ENCODE data around the gene MFNG. TPM values are rescaled to one million over a fixed set of nuclear protein-coding genes. Genes with fewer than 3 reads are reported as not detected.

MFNG gene
- total and polyA plus RNA-seq, 8 donors = 1.5 to 10.5 (median 4.4) TPM

DNA sequence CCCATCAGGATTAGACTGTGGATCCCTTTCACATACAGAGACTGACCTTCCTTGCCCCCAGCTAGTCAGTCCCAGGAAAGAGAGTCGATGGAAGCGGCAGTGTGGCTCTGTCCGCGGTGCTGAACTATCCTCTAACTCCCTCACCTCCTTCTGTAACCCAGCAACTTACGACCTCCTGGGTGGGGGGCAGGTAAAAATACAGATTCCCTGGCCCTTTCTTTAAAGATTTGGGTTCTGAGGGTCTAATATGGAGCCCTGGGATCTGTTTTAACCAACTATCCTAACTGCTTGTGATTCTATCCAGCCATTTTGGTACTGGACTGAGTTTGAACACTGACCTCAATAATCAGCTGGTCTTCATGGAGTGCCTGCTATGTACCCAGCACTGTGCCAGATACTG, 23.2 kb downstream of the MFNG start:
- Histone ChIP-seq H3K4me1 (no peaks in the 10 kb centered on the region), H3K4me3 (no peak overlapping the region), H3K27me3 (peaks cover 0 to 5% (median 0%) of the 10 kb centered on the region in 4 donors), H3K9me3 (no peaks in the 10 kb centered on the region), H3K36me3 (no peaks in the 10 kb centered on the region), H3K27ac (no peak overlapping the region)
- peak in 3 of 4 donors; percentile 65 to 84 (median 70) for ATAC-seq
- FAIRE-seq = no peak
- TF ChIP-seq, protein P1, sequence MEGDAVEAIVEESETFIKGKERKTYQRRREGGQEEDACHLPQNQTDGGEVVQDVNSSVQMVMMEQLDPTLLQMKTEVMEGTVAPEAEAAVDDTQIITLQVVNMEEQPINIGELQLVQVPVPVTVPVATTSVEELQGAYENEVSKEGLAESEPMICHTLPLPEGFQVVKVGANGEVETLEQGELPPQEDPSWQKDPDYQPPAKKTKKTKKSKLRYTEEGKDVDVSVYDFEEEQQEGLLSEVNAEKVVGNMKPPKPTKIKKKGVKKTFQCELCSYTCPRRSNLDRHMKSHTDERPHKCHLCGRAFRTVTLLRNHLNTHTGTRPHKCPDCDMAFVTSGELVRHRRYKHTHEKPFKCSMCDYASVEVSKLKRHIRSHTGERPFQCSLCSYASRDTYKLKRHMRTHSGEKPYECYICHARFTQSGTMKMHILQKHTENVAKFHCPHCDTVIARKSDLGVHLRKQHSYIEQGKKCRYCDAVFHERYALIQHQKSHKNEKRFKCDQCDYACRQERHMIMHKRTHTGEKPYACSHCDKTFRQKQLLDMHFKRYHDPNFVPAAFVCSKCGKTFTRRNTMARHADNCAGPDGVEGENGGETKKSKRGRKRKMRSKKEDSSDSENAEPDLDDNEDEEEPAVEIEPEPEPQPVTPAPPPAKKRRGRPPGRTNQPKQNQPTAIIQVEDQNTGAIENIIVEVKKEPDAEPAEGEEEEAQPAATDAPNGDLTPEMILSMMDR (IDR thresholded peaks at IDR 0.05) = no peak
- DNase-seq = peak in 1 of 6 donors; percentile 53
- WGBS, 2 donors = 2 to 15% methylated on average over 5 of the region's 5 CpGs
- intact Hi-C loops (cut with DNase I) = no loop called here

DNA sequence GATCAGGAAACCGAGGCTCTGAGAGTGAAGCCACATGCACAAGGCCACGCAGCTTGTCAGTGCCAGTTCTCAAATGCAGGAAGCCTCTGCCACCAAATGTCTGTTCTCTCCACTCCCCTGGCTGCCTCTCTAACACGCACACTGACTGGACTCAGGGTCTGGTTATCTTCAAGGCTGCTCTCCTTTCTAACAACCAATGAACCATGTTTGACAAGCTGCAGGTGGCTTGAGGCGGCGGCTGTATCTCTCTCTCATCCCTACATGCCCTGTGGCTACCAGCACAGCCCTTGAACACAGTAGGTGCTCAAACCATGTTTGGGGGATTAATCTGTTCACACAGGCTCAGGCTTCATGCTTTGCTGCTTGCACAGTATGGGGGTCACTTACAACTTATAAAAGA, 23.7 kb downstream of the MFNG start:
- FAIRE-seq = no peak
- H3K27me3 ChIP-seq = peaks cover 0 to 5% (median 0%) of the 10 kb centered on the region in 4 donors
- DNase-seq = no peak
- no peaks in the 10 kb centered on the region for H3K36me3 ChIP-seq
- no peak for ATAC-seq
- H3K27ac ChIP-seq = no peak overlapping the region
- TF ChIP-seq, protein P1 (IDR thresholded peaks at IDR 0.05) = no peak
- H3K4me3 ChIP-seq = no peak overlapping the region
- intact Hi-C loops (cut with DNase I) = no loop called here
- WGBS, 2 donors = 37 to 44% methylated on average over 5 of the region's 5 CpGs
- H3K9me3 ChIP-seq = no peaks in the 10 kb centered on the region
- H3K4me1 ChIP-seq = no peaks in the 10 kb centered on the region

DNA sequence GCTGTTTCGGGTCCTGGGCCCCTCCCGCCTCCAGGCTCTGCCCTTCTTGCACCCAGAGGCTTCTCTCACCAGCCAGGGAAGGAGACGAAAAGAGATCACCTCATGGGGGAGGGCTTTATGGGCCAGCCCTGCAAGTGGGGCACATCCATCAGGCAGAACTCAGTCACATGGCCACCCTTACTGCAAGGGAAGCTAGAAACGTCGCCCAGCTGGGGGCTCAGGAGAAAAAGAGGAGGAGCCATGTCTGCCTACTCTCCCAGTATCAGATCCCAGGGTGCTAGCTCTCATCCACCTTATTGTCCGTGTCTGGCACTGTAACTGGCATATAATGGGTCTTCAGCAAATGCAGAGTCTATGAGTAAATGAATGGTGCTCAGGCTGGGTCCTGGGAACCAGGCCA, 24.2 kb downstream of the MFNG start:
- TF ChIP-seq, protein P1 (IDR thresholded peaks at IDR 0.05) = no peak
- H3K27me3 ChIP-seq = peaks cover 0 to 5% (median 0%) of the 10 kb centered on the region in 4 donors
- H3K36me3 ChIP-seq = no peaks in the 10 kb centered on the region
- FAIRE-seq (no peak), DNase-seq (no peak), ATAC-seq (no peak)
- H3K4me3 ChIP-seq = no peak overlapping the region
- intact Hi-C loops (cut with DNase I) = no loop called here
- WGBS, 2 donors = 40 to 47% methylated on average over 6 of the region's 6 CpGs
- H3K9me3 ChIP-seq = no peaks in the 10 kb centered on the region
- H3K4me1 ChIP-seq = no peaks in the 10 kb centered on the region
- H3K27ac ChIP-seq = no peak overlapping the region

DNA sequence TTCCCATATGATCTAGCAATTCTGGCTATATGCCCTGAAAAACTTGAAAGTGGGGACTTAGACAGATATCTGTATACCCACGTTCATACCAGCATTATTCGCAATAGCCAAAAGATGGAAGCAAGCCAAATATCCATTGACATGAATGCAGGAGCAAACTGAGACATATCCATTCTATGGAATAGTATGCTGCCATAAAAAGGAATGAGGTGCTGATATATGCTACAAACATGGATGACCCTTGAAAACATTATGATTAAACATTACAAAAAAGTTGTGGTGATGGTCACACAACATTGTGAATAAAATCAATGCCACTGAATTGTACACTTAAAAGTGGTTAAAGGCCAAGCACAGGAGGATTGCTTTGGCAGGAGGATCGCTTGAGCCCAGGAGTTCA, 25.5 kb downstream of the MFNG start:
- Histone ChIP-seq H3K27ac (no peak overlapping the region), H3K4me1 (no peaks in the 10 kb centered on the region), H3K9me3 (no peaks in the 10 kb centered on the region), H3K4me3 (no peak overlapping the region), H3K36me3 (no peaks in the 10 kb centered on the region), H3K27me3 (peaks cover 0 to 5% (median 0%) of the 10 kb centered on the region in 4 donors)
- DNase-seq = no peak
- no peak for ATAC-seq
- TF ChIP-seq, protein P1 (IDR thresholded peaks at IDR 0.05) = no peak
- FAIRE-seq = no peak
- intact Hi-C loops (cut with DNase I) = no loop called here
- WGBS, 2 donors = 57 to 68% methylated on average over 3 of the region's 3 CpGs

DNA sequence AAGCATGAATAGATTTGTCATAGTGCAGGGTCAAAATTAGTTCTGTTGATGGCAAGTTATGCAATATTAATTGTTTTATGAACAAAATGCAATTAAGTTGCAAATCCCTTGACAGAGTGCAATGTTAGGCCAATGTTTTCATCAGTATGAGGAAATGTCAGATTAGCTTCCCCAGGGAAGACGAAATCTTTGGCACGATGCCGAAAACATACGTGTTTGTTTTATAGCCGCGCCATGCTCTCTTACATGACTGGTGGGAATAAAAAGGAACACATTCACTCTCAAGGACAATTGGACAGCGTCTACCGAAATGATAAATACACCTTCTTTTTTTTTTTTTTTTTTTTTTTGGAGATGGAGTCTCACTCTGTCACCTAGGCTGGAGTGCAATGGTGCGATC, 27.0 kb downstream of the MFNG start:
- no peaks in the 10 kb centered on the region for H3K36me3 ChIP-seq
- no peaks in the 10 kb centered on the region for H3K9me3 ChIP-seq
- no peak overlapping the region for H3K4me3 ChIP-seq
- H3K27me3 ChIP-seq = peaks cover 0 to 5% (median 0%) of the 10 kb centered on the region in 4 donors
- WGBS, 2 donors = 12 to 23% methylated on average over 9 of the region's 9 CpGs
- no peak overlapping the region for H3K27ac ChIP-seq
- TF ChIP-seq, protein P1 (IDR thresholded peaks at IDR 0.05) = no peak
- DNase-seq = peak in 2 of 6 donors; percentile 30 to 48
- peak in 1 of 4 donors; percentile 19 for ATAC-seq
- no peak for FAIRE-seq
- H3K4me1 ChIP-seq = peaks cover 0 to 5% (median 0%) of the 10 kb centered on the region in 3 donors
- intact Hi-C loops (cut with DNase I) = loop anchor here in 1 of 3 donors (10.0 kb wide), 1 partner anchor 144 kb away; no protein-coding TSS in a partner anchor

Data from pancreas (tissue), 10 donors.